SK-N-SH treated with all-trans-retinoic acid at 6 μM for 48 hours (cell line): Measurements from ENCODE around the gene ALOX15.

Experiments used
- ATAC-seq: fragments of 200-7000 bp; cut with Tn5 transposase; 3 replicates; pipeline ENCODE4 v1.9.1; 2020; ENCODE audit warnings: mild to moderate bottlenecking, moderate library complexity
- ARNTL ChIP-seq: fragments of 450-650 bp; formaldehyde crosslinking; IDR thresholded peaks from 2 replicates; pipeline ENCODE4 v1.5.0; 2020; ENCODE audit warnings: low read depth, mild to moderate bottlenecking, moderate library complexity, borderline replicate concordance
- BACH2 ChIP-seq: fragments of 250-450 bp; sonication (Bioruptor Pico); IDR thresholded peaks from 2 replicates; pipeline ENCODE4 v1.9.0; 2021; ENCODE audit warnings: mild to moderate bottlenecking, borderline replicate concordance
- CSDC2 ChIP-seq: fragments of 250-450 bp; sonication (Bioruptor Pico); IDR thresholded peaks from 2 replicates; pipeline ENCODE4 v1.5.0; 2020; ENCODE audit warnings: mild to moderate bottlenecking, moderate library complexity
- ESRRG ChIP-seq: fragments of 250-450 bp; sonication (Bioruptor Pico); IDR thresholded peaks from 2 replicates; pipeline ENCODE4 v1.6.1; 2021; ENCODE audit warnings: mild to moderate bottlenecking
- GLIS3 ChIP-seq: fragments of 250-450 bp; sonication (Bioruptor Pico); IDR thresholded peaks from 2 replicates; pipeline ENCODE4 v1.5.0; 2020; ENCODE audit warnings: mild to moderate bottlenecking, moderate library complexity
- ISL1 ChIP-seq: fragments of 250-450 bp; sonication (Bioruptor Pico); IDR thresholded peaks from 2 replicates; pipeline ENCODE4 v2.1.2; 2022; ENCODE audit warnings: mild to moderate bottlenecking, moderate library complexity
- OSR1 ChIP-seq: fragments of 250-450 bp; sonication (Bioruptor Pico); IDR thresholded peaks from 2 replicates; pipeline ENCODE4 v1.8.0; 2022; ENCODE audit warnings: moderate library complexity, mild to moderate bottlenecking, inconsistent platforms
- PPARA ChIP-seq: fragments of 250-450 bp; sonication (Bioruptor Pico); IDR thresholded peaks from 2 replicates; pipeline ENCODE4 v1.5.0; 2020; ENCODE audit warnings: mild to moderate bottlenecking, borderline replicate concordance
- RARB ChIP-seq: fragments of 250-450 bp; sonication (Bioruptor Pico); IDR thresholded peaks from 2 replicates; pipeline ENCODE4 v1.8.0; 2021; ENCODE audit warnings: mild to moderate bottlenecking, moderate library complexity
- SNAI2 ChIP-seq: fragments of 250-450 bp; sonication (Bioruptor Pico); IDR thresholded peaks from 2 replicates; pipeline ENCODE4 v1.5.0; 2020; ENCODE audit warnings: mild to moderate bottlenecking, moderate library complexity
- TCF4 ChIP-seq: fragments of 250-450 bp; sonication (Bioruptor Pico); IDR thresholded peaks from 2 replicates; pipeline ENCODE4 v1.8.0; 2021; ENCODE audit warnings: mild to moderate bottlenecking, moderate library complexity, borderline replicate concordance
- TOX ChIP-seq: fragments of 250-450 bp; sonication (Bioruptor Pico); IDR thresholded peaks from 2 replicates; pipeline ENCODE4 v1.8.0; 2021; ENCODE audit warnings: mild to moderate bottlenecking, moderate library complexity, borderline replicate concordance
- ZC3H10 ChIP-seq: fragments of 250-450 bp; sonication (Bioruptor Pico); IDR thresholded peaks from 2 replicates; pipeline ENCODE4 v1.5.1; 2021; ENCODE audit warnings: mild to moderate bottlenecking, moderate library complexity
- ZFP3 ChIP-seq: fragments of 250-450 bp; sonication (Bioruptor Pico); IDR thresholded peaks from 2 replicates; pipeline ENCODE4 v1.5.0; 2020; ENCODE audit warnings: mild to moderate bottlenecking, moderate library complexity
- ZFP30 ChIP-seq: fragments of 450-650 bp; formaldehyde crosslinking; IDR thresholded peaks from 2 replicates; pipeline ENCODE4 v1.5.0; 2022; ENCODE audit warnings: mild to moderate bottlenecking, moderate library complexity
- ZNF565 ChIP-seq: fragments of 450-650 bp; formaldehyde crosslinking; conservative IDR thresholded peaks from 2 replicates; pipeline ENCODE4 v1.5.0; 2020; ENCODE audit warnings: low read depth, mild to moderate bottlenecking, moderate library complexity
- ZNF70 ChIP-seq: fragments of 450-650 bp; formaldehyde crosslinking; IDR thresholded peaks from 2 replicates; pipeline ENCODE4 v1.5.0; 2020; ENCODE audit warnings: mild to moderate bottlenecking, moderate library complexity
- TF ChIP-seq, protein P1 (sequence below): fragments of 250-450 bp; sonication (Bioruptor Pico); IDR thresholded peaks from 2 replicates; pipeline ENCODE4 v1.5.0; 2020; ENCODE audit warnings: mild to moderate bottlenecking, moderate library complexity
- TF ChIP-seq, protein P2 (sequence below): fragments of 250-450 bp; sonication (Bioruptor Pico); IDR thresholded peaks from 2 replicates; pipeline ENCODE4 v1.8.0; 2021; ENCODE audit warnings: low read depth, mild to moderate bottlenecking, moderate library complexity, borderline replicate concordance
- TF ChIP-seq, protein P3 (sequence below): fragments of 250-450 bp; sonication (Bioruptor Pico); IDR thresholded peaks from 2 replicates; pipeline ENCODE4 v1.5.1; 2020; ENCODE audit warnings: low read depth, mild to moderate bottlenecking, moderate library complexity
- TF ChIP-seq, protein P4 (sequence below): fragments of 250-450 bp; sonication (Bioruptor Pico); IDR thresholded peaks from 2 replicates; pipeline ENCODE4 v1.5.1; 2021; ENCODE audit warnings: mild to moderate bottlenecking, moderate library complexity

The ALOX15 gene

DNA sequence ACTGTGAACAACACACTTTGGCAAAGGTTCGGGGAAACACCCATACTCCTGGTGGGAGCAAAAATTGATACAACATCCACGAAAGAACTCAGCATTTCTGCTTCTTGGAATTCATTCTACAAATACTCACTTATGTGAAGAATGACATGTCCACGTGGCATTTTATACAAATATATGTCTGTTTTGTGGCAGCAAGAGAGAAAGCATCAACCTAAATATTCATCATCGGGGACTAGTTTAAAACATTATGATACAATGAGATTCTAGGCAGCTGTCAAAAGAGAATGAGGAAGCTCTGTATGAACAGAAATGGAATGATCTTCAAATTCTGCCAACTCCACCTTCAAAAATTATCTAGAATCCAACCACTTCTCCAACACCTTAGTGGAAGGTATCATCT lies 25.7 kb upstream of the ALOX15 start:
- no peak for ATAC-seq

DNA sequence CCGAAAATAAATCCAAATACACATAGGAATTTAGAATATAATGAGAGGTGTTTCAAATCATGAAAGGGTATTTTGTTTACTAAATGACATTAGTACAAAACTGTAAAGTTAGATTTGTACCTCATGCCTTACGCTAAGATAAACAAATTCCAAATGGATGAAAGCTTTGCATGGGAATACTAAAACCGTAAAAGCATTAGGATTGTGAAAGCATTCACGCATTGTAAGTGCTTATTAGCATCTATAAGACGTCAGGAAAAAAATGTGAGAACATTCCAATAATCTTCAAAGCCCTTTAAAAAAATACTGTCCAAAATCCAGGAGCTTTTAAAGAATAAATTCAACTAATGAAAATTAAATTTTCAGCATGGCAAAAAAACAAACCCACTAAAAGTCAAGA lies 24.8 kb upstream of the ALOX15 start:
- ATAC-seq: no peak
- TF ChIP-seq PPARA (CRISPR knock-in tag): no peak
- TF ChIP-seq SNAI2: no peak
- no peak for TF ChIP-seq ARNTL
- no peak for TF ChIP-seq ZNF565
- no peak for TF ChIP-seq ISL1
- TF ChIP-seq GLIS3 (CRISPR knock-in tag): no peak
- TF ChIP-seq, protein P1, sequence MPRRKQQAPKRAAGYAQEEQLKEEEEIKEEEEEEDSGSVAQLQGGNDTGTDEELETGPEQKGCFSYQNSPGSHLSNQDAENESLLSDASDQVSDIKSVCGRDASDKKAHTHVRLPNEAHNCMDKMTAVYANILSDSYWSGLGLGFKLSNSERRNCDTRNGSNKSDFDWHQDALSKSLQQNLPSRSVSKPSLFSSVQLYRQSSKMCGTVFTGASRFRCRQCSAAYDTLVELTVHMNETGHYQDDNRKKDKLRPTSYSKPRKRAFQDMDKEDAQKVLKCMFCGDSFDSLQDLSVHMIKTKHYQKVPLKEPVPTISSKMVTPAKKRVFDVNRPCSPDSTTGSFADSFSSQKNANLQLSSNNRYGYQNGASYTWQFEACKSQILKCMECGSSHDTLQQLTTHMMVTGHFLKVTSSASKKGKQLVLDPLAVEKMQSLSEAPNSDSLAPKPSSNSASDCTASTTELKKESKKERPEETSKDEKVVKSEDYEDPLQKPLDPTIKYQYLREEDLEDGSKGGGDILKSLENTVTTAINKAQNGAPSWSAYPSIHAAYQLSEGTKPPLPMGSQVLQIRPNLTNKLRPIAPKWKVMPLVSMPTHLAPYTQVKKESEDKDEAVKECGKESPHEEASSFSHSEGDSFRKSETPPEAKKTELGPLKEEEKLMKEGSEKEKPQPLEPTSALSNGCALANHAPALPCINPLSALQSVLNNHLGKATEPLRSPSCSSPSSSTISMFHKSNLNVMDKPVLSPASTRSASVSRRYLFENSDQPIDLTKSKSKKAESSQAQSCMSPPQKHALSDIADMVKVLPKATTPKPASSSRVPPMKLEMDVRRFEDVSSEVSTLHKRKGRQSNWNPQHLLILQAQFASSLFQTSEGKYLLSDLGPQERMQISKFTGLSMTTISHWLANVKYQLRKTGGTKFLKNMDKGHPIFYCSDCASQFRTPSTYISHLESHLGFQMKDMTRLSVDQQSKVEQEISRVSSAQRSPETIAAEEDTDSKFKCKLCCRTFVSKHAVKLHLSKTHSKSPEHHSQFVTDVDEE (CRISPR knock-in tag): no peak
- TF ChIP-seq ZC3H10 (CRISPR knock-in tag): no peak
- no peak for TF ChIP-seq ZFP30 (CRISPR knock-in tag)
- TF ChIP-seq ESRRG (CRISPR knock-in tag): no peak
- no peak for TF ChIP-seq BACH2 (CRISPR knock-in tag)
- TF ChIP-seq, all 23 proteins: peak for 0

More for the DNA sequence above, 25.7 kb upstream of the ALOX15 start:
- TF ChIP-seq ZNF565: no peak
- TF ChIP-seq ESRRG (CRISPR knock-in tag): no peak
- TF ChIP-seq, protein P2, sequence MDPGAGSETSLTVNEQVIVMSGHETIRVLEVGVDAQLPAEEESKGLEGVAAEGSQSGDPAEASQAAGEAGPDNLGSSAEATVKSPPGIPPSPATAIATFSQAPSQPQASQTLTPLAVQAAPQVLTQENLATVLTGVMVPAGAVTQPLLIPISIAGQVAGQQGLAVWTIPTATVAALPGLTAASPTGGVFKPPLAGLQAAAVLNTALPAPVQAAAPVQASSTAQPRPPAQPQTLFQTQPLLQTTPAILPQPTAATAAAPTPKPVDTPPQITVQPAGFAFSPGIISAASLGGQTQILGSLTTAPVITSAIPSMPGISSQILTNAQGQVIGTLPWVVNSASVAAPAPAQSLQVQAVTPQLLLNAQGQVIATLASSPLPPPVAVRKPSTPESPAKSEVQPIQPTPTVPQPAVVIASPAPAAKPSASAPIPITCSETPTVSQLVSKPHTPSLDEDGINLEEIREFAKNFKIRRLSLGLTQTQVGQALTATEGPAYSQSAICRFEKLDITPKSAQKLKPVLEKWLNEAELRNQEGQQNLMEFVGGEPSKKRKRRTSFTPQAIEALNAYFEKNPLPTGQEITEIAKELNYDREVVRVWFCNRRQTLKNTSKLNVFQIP (CRISPR knock-in tag): no peak
- TF ChIP-seq, protein P1 (CRISPR knock-in tag): no peak
- TF ChIP-seq PPARA (CRISPR knock-in tag): no peak
- TF ChIP-seq BACH2 (CRISPR knock-in tag): no peak
- TF ChIP-seq ZFP3 (CRISPR knock-in tag): no peak
- TF ChIP-seq, protein P3, sequence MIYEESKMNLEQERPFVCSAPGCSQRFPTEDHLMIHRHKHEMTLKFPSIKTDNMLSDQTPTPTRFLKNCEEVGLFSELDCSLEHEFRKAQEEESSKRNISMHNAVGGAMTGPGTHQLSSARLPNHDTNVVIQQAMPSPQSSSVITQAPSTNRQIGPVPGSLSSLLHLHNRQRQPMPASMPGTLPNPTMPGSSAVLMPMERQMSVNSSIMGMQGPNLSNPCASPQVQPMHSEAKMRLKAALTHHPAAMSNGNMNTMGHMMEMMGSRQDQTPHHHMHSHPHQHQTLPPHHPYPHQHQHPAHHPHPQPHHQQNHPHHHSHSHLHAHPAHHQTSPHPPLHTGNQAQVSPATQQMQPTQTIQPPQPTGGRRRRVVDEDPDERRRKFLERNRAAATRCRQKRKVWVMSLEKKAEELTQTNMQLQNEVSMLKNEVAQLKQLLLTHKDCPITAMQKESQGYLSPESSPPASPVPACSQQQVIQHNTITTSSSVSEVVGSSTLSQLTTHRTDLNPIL (CRISPR knock-in tag): no peak
- no peak for TF ChIP-seq OSR1 (CRISPR knock-in tag)
- no peak for TF ChIP-seq ARNTL
- TF ChIP-seq, protein P4, sequence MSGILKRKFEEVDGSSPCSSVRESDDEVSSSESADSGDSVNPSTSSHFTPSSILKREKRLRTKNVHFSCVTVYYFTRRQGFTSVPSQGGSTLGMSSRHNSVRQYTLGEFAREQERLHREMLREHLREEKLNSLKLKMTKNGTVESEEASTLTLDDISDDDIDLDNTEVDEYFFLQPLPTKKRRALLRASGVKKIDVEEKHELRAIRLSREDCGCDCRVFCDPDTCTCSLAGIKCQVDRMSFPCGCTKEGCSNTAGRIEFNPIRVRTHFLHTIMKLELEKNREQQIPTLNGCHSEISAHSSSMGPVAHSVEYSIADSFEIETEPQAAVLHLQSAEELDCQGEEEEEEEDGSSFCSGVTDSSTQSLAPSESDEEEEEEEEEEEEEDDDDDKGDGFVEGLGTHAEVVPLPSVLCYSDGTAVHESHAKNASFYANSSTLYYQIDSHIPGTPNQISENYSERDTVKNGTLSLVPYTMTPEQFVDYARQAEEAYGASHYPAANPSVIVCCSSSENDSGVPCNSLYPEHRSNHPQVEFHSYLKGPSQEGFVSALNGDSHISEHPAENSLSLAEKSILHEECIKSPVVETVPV (CRISPR knock-in tag): no peak
- no peak for TF ChIP-seq SNAI2
- TF ChIP-seq ZNF70: no peak
- TF ChIP-seq, all 23 proteins: peak for 0

DNA sequence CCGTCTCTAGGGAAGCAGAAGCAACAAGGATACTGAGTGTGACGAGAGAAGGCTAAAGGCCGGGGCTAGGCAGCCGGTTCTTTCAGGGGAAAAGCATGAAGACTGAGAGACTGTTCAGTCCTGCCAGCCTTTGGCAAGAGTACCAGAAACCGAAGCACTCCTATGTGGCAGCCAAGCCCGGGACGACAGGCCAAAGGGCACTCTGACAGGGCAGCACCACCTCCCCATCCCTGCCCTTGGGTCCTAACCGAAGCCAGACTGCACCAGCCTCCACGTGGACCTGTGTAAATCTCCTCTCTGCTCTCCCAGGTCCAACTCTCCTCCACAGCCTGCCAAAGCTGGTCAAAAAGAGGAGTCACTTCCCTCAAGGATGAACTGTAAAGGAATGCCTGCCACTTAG lies 23.5 kb upstream of the ALOX15 start:
- ATAC-seq: peak; percentile 33; the same call in 1 of the 3 replicates
- TF ChIP-seq ZNF565: no peak
- TF ChIP-seq ZFP30 (CRISPR knock-in tag): no peak
- TF ChIP-seq, protein P3 (CRISPR knock-in tag): no peak
- TF ChIP-seq CSDC2 (CRISPR knock-in tag): no peak
- no peak for TF ChIP-seq ZNF70
- no peak for TF ChIP-seq SNAI2
- TF ChIP-seq TCF4 (CRISPR knock-in tag): no peak
- TF ChIP-seq TOX: no peak
- TF ChIP-seq, protein P2 (CRISPR knock-in tag): no peak
- no peak for TF ChIP-seq RARB
- TF ChIP-seq, protein P1 (CRISPR knock-in tag): no peak
- TF ChIP-seq ESRRG (CRISPR knock-in tag): no peak
- no peak for TF ChIP-seq ARNTL
